ENCODE results near the gene EPB41L3. TPM values are rescaled to one million over a fixed set of nuclear protein-coding genes. Genes with fewer than 3 reads are reported as not detected.
A peak's percentile ranks its signal among the peaks of the same experiment; 100 is the strongest.

The EPB41L3 gene
- total RNA-seq, 2 donors from 2014 or later = 1.9 to 15.3 TPM

DNA sequence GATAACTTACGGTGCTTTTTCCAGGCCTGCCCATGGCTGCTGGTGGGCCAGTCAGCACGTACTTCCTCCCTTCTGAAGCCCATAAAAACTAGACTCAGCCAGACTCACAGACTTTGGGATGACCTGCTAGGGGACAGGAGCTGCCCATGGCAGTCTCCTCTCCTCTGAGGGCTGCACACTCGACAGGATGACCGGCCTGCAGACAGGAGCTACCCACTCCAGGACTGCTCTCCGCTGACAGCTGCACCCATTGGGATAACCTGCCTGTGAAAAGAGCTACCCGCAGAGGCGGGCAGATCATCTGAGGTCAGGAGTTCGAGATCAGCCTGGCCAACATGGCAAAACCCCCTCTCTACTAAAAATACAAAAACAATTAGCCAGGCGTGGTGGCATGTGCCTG lies 75.4 kb downstream of the EPB41L3 start:
- H3K27me3 Mint-ChIP-seq = peaks cover 29% of the 10 kb centered on the region
- no peaks in the 10 kb centered on the region for H3K9me3 ChIP-seq (ENCODE audit: control insufficient read depth, low read length, poor library complexity, severe bottlenecking)
- no peak overlapping the region for H3K4me3 Mint-ChIP-seq
- ATAC-seq (no peak), DNase-seq (no peak)
- no peaks in the 10 kb centered on the region for H3K4me1 Mint-ChIP-seq
- no peak overlapping the region for H3K27ac Mint-ChIP-seq
- H3K36me3 Mint-ChIP-seq (ENCODE audit: low read depth) = no peaks in the 10 kb centered on the region

DNA sequence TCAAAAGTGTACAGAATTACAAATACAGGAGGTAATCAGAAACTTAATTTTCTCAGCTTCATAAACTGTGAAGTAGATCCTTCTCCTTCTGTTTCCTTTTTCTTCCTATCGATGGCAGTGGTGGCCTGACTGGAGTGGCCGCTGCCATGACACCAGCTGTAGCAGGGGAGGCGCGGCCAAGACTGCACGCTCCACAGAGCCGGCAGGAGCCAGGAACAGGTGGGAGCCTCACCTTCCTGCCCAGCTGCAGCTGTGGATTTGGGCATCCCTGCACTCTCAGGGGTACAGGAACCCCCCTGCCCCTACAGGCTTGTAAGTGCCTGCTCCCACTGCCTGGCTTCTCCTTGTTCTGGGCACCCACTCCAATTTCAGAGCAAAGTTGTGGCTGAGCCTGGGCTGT lies 76.1 kb downstream of the EPB41L3 start:
- no peaks in the 10 kb centered on the region for H3K36me3 Mint-ChIP-seq (ENCODE audit: low read depth)
- no peaks in the 10 kb centered on the region for H3K9me3 ChIP-seq (ENCODE audit: control insufficient read depth, low read length, poor library complexity, severe bottlenecking)
- H3K4me1 Mint-ChIP-seq = no peaks in the 10 kb centered on the region
- no peak overlapping the region for H3K27ac Mint-ChIP-seq
- ATAC-seq (no peak), DNase-seq (no peak)
- H3K4me3 Mint-ChIP-seq = no peak overlapping the region
- peaks cover 29% of the 10 kb centered on the region for H3K27me3 Mint-ChIP-seq

DNA sequence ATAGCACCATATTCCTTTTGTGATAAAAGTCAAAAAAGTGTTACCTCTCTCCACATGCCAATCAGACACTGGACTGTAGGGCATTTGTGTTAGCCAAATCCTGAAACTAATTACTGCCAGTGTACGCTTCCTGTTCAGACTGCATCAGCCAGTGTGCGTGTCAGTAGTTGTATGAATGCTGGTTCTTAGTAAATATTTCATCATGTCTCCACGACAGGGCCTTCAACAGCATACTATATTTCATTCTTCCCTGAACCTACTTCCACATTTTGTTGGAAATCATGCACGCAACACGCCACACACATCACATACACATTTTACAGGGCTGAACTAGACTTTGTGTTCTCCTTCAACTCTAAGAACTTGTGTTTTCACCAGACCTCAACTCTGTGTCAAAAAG lies 77.5 kb downstream of the EPB41L3 start:
- Mint-ChIP-seq H3K4me1 (no peaks in the 10 kb centered on the region), H3K4me3 (no peak overlapping the region), H3K27me3 (peaks cover 38% of the 10 kb centered on the region), H3K27ac (no peak overlapping the region), H3K36me3 (ENCODE audit: low read depth) (no peaks in the 10 kb centered on the region)
- DNase-seq = no peak
- H3K9me3 ChIP-seq (ENCODE audit: control insufficient read depth, low read length, poor library complexity, severe bottlenecking) = no peaks in the 10 kb centered on the region
- no peak for ATAC-seq

DNA sequence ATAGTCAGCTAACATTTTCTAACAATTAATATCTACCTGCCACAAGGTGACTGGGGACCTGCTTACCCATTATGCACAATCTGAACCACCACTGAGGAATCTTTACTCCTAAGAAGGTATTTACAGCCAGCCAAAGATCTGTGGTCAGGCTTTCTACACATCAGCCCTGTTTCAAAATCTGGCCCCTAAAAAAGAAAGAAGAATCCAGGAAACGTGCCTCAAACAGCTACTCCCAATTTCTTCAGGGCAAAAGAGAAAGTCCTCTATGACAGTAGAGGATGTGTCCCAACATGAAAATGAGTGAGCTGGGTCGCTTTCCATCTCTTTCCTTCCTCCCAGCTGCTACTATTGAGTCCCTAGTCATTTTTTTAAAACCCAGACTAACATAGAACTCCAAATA lies 79.5 kb downstream of the EPB41L3 start:
- DNase-seq = no peak
- ATAC-seq = no peak
- H3K4me1 Mint-ChIP-seq = no peaks in the 10 kb centered on the region
- no peak overlapping the region for H3K27ac Mint-ChIP-seq
- no peaks in the 10 kb centered on the region for H3K9me3 ChIP-seq (ENCODE audit: control insufficient read depth, low read length, poor library complexity, severe bottlenecking)
- no peak overlapping the region for H3K4me3 Mint-ChIP-seq
- H3K36me3 Mint-ChIP-seq (ENCODE audit: low read depth) = no peaks in the 10 kb centered on the region
- peaks cover 46% of the 10 kb centered on the region for H3K27me3 Mint-ChIP-seq

DNA sequence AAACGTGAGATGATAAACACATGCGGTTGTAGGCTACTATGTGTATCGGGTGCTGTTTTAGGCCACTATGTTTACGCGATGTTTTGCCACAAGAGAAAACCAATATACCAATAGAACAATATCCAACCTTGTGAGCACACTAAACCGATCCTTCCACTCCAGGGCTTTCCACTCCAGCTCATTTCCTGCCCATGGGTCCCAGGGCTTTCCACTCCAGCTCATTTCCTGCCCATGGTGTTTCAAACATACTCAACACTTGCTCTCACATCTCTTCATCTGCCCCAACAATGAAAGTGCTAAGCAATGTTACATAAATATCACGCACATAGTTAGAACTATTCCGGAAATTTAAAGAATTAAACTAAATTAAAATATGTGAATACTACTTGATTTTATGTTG lies 80.0 kb downstream of the EPB41L3 start:
- no peak for DNase-seq
- Mint-ChIP-seq H3K4me1 (no peaks in the 10 kb centered on the region), H3K27ac (no peak overlapping the region), H3K36me3 (ENCODE audit: low read depth) (no peaks in the 10 kb centered on the region), H3K4me3 (no peak overlapping the region), H3K27me3 (peaks cover 46% of the 10 kb centered on the region)
- H3K9me3 ChIP-seq (ENCODE audit: control insufficient read depth, low read length, poor library complexity, severe bottlenecking) = no peaks in the 10 kb centered on the region
- no peak for ATAC-seq

DNA sequence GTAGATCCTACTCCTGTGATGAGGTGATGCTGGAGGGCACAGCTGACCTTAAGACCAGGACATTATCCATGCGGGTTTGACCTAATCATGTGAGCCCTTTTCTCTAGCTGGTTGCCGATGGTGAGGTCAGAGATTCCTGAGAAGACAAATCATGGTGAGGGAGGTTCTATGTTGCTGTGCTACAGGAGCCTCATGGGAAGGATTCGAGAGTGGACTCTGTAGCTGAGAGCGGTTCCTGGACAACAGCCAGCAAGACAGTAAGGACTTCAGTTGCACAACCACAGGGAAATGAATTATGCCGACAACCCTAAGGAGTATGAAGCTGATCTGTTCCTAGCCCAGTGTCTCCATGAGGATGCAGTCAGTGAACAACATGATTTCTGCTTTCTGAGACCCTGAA lies 80.4 kb downstream of the EPB41L3 start:
- H3K4me3 Mint-ChIP-seq = no peak overlapping the region
- ATAC-seq (no peak), DNase-seq (no peak)
- H3K27ac Mint-ChIP-seq = no peak overlapping the region
- no peaks in the 10 kb centered on the region for H3K4me1 Mint-ChIP-seq
- no peaks in the 10 kb centered on the region for H3K9me3 ChIP-seq (ENCODE audit: control insufficient read depth, low read length, poor library complexity, severe bottlenecking)
- H3K27me3 Mint-ChIP-seq = peaks cover 46% of the 10 kb centered on the region
- H3K36me3 Mint-ChIP-seq (ENCODE audit: low read depth) = no peaks in the 10 kb centered on the region

DNA sequence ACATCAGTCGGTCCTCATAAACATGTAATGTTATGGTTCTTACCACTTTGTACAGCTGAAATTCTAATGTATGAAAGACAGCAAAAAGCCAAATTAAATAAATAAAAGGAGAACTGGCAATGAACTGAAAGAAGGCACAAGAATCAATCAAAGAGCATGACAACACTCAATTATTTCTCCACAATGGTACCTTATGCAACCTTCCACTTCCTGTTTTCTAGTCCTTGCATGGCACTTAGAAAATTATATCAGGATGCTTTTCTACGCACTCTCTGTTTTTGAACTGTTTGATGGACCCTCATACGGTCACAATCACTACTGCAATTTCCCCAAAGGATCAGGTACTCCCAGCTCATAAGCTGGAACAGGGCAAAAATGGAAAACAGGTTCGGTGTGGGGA lies 81.6 kb downstream of the EPB41L3 start:
- Mint-ChIP-seq H3K27me3 (peaks cover 36% of the 10 kb centered on the region), H3K4me1 (peaks cover 6% of the 10 kb centered on the region), H3K4me3 (no peak overlapping the region), H3K27ac (no peak overlapping the region), H3K36me3 (ENCODE audit: low read depth) (no peaks in the 10 kb centered on the region)
- no peak for ATAC-seq
- no peak for DNase-seq
- no peaks in the 10 kb centered on the region for H3K9me3 ChIP-seq (ENCODE audit: control insufficient read depth, low read length, poor library complexity, severe bottlenecking)

DNA sequence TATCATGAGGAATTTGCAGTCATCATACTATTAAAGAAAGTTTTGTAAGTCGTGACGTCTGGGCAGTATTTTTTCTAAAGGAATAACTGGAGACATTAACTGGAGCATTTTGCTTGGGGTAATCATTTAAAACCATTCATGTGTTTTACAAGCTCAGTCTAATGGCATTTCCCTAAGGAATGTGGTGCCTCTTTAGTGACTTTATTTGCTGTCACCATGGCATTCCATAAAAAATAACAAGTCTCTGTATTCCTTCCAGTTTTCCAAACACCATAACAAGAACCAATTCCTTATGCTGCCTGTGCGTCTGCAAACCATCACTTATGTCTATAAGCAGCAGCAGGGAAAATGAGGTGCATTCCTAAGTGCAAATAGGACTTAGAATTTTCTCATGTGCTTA lies 82.8 kb downstream of the EPB41L3 start:
- DNase-seq = no peak
- no peaks in the 10 kb centered on the region for H3K9me3 ChIP-seq (ENCODE audit: control insufficient read depth, low read length, poor library complexity, severe bottlenecking)
- H3K36me3 Mint-ChIP-seq (ENCODE audit: low read depth) = no peaks in the 10 kb centered on the region
- no peak overlapping the region for H3K4me3 Mint-ChIP-seq
- no peak overlapping the region for H3K27ac Mint-ChIP-seq
- peaks cover 26% of the 10 kb centered on the region for H3K27me3 Mint-ChIP-seq
- H3K4me1 Mint-ChIP-seq = peaks cover 8% of the 10 kb centered on the region
- ATAC-seq = no peak

DNA sequence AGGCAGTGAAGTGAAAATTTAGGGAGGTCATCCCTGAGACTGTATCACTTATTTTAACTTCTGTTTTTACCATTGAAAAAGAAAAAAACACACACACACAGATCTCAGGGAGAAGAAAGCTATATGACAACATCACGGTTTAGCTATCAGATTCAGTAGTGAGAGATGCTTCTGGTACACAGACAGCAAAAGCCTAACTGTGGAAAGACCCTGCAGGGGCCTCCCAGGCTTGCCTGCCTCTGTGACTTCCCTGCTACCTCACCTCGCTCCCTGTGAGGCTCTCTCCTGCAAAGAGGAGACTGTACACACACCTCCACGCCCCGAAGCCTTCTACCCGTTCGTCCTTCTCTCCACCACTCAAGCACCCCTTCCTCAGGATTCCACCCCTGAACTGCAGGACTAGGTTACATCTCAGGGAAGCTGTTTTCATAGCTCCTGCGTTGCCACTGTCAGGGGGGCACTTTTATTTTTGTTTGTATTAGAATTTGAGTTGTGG lies 86.3 kb downstream of the EPB41L3 start:
- peaks cover 22% of the 10 kb centered on the region for H3K27me3 Mint-ChIP-seq
- no peak for ATAC-seq
- peaks cover 10% of the 10 kb centered on the region for H3K4me1 Mint-ChIP-seq
- H3K27ac Mint-ChIP-seq = peak overlapping the region; percentile 81
- no peaks in the 10 kb centered on the region for H3K36me3 Mint-ChIP-seq (ENCODE audit: low read depth)
- no peak overlapping the region for H3K4me3 Mint-ChIP-seq
- DNase-seq = no peak
- no peaks in the 10 kb centered on the region for H3K9me3 ChIP-seq (ENCODE audit: control insufficient read depth, low read length, poor library complexity, severe bottlenecking)

DNA sequence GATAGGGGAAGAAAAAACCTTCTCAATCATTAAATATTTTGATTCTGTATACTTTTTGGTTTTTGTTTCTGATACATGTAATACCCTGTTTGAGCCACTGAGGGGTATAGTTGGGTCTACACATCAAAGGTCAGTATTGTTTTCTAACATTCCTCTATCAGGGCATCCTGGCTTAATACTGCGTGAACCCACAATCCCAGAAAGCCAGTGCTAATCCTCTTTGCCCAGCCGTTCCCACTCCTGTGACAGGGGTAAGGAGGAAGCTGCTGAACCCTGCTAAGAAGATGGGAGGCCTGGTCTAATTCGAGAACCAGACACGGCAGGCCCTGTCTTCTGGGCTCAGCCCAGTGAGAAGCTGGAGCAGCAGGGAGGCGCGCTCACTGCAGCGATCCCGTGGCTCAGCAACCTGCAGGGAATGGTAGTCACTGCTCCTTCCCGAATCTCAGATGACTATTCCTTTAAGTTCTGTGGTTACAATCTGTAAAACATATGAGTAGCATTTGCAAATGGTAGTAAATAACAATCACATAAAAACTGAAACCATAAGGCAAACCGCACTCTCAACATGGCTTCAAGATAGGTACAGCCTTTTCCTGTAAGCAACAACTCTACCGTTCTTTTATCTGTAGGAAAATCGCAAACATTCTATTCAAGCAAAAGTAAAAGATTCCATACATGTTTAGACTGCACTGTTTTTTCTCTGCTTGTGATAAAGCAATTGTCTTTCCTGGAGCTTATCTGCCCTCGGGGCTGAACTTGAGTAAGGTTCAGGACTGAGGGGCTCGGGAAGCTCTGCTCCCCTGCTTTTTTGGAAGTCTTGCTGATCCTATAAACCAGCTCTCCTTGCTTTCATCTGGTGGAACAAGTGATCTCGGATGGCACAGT lies 87.0 kb downstream of the EPB41L3 start:
- H3K9me3 ChIP-seq (ENCODE audit: control insufficient read depth, low read length, poor library complexity, severe bottlenecking) = no peaks in the 10 kb centered on the region
- Mint-ChIP-seq H3K4me1 (peaks cover 10% of the 10 kb centered on the region), H3K36me3 (ENCODE audit: low read depth) (no peaks in the 10 kb centered on the region), H3K27me3 (peaks cover 19% of the 10 kb centered on the region), H3K27ac (peak overlapping the region; percentile 81), H3K4me3 (peak overlapping the region; percentile 76)
- DNase-seq = no peak
- ATAC-seq = peak; percentile 88

DNA sequence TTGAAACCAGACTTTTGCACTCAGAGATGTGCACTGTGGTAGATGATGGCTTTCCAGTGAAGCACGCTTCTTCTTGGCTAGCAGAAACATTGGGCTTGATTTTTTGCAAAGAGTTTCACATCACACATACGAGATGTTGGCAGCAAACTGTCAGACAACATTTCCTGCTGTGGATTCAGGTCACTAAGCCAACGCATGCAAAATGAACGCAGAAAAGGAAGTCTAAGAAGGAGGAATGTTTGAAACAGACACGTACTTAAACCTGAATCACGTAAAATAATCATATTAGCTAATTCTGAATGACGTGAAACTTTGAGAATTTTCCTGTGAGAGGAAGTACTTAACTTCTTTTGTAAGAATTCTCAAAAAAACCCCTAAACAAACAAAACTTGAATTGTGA lies 88.1 kb downstream of the EPB41L3 start:
- DNase-seq (no peak), ATAC-seq (peak; percentile 29)
- Mint-ChIP-seq H3K4me1 (peaks cover 10% of the 10 kb centered on the region), H3K4me3 (no peak overlapping the region), H3K27ac (no peak overlapping the region), H3K36me3 (ENCODE audit: low read depth) (no peaks in the 10 kb centered on the region), H3K27me3 (peaks cover 14% of the 10 kb centered on the region)
- H3K9me3 ChIP-seq (ENCODE audit: control insufficient read depth, low read length, poor library complexity, severe bottlenecking) = no peaks in the 10 kb centered on the region

DNA sequence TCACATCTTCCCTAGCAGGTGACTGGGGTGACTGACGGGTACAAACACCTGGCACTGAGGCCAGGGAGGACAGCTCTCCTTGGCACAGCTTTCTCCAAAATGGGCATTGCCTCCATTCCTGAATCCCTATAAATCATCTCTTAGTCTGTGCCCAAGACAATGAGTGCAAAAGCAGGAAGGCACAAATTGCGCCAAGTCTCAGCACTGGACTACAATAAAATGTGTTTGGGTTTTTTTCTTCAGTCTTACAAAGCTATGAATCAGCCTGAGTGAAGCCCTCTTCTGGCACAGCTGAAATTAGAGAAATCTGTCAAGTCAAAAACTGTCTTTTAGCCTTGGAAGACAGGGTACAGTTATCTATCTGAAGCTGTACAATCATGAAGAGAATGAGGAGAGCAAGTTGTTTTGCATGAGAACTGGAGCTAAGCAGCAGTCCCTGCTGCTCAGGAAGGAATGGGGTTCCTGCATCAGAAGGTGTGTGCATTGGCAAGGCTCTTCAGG lies 90.8 kb downstream of the EPB41L3 start:
- peaks cover 12% of the 10 kb centered on the region for H3K27me3 Mint-ChIP-seq
- ATAC-seq (no peak), DNase-seq (no peak)
- H3K9me3 ChIP-seq (ENCODE audit: control insufficient read depth, low read length, poor library complexity, severe bottlenecking) = no peaks in the 10 kb centered on the region
- no peak overlapping the region for H3K4me3 Mint-ChIP-seq
- peaks cover 10% of the 10 kb centered on the region for H3K4me1 Mint-ChIP-seq
- no peak overlapping the region for H3K27ac Mint-ChIP-seq
- H3K36me3 Mint-ChIP-seq (ENCODE audit: low read depth) = no peaks in the 10 kb centered on the region

DNA sequence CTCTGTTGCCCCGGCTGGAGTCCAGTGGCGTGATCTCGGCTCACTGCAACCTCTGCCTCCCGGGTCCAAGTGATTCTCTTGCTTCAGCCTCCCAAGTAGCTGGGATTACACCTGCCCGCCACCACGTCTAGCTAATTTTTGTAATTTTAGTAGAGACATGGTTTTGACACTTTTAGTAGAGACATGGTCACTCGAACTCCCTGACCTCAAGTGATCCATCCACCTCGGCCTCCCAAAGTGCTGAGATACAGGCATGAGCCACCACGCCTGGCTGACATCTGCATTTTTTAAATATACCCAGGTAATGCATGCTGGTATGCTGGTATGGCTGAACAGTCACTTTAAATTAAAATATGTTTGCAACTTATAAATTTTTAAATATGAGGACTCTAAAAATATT lies 91.9 kb downstream of the EPB41L3 start:
- H3K36me3 Mint-ChIP-seq (ENCODE audit: low read depth) = no peaks in the 10 kb centered on the region
- no peak overlapping the region for H3K27ac Mint-ChIP-seq
- peaks cover 12% of the 10 kb centered on the region for H3K27me3 Mint-ChIP-seq

DNA sequence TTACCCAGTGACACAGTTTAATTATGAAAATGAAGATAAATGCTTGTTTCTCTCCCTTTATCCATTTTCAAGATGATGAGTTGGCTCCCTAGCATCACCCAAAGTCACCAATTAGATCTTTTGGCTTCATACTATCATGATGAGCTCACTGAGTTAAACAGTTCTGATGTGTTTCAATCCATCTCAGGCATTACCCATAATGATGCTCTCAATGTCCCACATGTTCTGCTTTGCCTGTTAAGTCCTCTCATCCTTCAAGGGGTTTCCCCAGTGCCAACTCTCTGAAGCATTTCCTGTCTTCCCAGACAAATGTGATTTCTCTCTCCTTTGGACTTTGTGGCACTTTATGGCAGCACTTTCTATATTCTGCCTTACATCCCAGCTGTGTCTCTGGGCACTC lies 92.6 kb downstream of the EPB41L3 start:
- no peaks in the 10 kb centered on the region for H3K36me3 Mint-ChIP-seq (ENCODE audit: low read depth)
- ATAC-seq (no peak), DNase-seq (no peak)
- H3K4me1 Mint-ChIP-seq = peaks cover 2% of the 10 kb centered on the region
- H3K9me3 ChIP-seq (ENCODE audit: control insufficient read depth, low read length, poor library complexity, severe bottlenecking) = no peaks in the 10 kb centered on the region
- no peak overlapping the region for H3K27ac Mint-ChIP-seq
- H3K4me3 Mint-ChIP-seq = no peak overlapping the region
- peaks cover 12% of the 10 kb centered on the region for H3K27me3 Mint-ChIP-seq

More for the DNA sequence above, 91.9 kb downstream of the EPB41L3 start:
- Mint-ChIP-seq H3K4me1 (peaks cover 2% of the 10 kb centered on the region), H3K4me3 (no peak overlapping the region)
- H3K9me3 ChIP-seq (ENCODE audit: control insufficient read depth, low read length, poor library complexity, severe bottlenecking) = no peaks in the 10 kb centered on the region
- DNase-seq (no peak), ATAC-seq (no peak)

All from T-helper 17 cell (primary cell).